Measurements from ENCODE around the gene ITGB4.
"Not testable (repeated sequence)": the region's sequence is repeated elsewhere in the genome, so short reads cannot be mapped to it uniquely, and the experiment has no call there.

Gene ITGB4

GRCh38 chr17:75753514-75754377, 32.5 kb downstream of the ITGB4 start:
- peak; percentile 78 for DNase-seq

GRCh38 chr17:75754378-75755204, 33.3 kb downstream of the ITGB4 start:
- DNase-seq: no peak

DNA sequence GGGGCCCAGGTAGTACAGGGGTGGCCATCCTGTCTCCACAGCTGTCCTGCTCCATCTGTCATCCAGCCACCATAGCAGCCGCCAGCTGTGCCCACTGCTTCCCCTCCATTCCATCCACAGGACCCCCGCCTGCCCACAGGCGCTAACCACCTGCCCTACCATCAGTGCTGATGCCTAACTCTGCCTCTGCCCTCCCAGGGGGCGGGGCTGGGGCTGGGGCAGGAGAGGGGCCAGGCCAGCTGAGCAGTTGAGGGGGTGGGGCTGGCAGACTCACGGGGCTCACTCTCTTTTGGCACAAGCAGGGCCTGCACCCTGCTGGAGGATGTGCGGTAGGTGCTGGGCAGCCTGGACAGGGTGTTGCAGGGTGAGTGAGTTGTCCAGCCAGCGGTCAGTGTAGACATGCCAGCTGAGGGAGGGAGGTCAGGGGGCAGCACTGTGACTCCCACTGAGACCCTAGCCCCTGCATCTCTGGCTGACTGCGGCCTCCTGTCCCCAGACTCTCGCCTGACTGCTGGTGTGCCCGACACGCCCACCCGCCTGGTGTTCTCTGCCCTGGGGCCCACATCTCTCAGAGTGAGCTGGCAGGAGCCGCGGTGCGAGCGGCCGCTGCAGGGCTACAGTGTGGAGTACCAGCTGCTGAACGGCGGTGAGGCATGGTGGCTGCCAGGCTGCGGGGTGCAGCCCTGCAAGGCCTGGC, 34.1 kb downstream of the ITGB4 start:
- DNase-seq: no peak

DNA sequence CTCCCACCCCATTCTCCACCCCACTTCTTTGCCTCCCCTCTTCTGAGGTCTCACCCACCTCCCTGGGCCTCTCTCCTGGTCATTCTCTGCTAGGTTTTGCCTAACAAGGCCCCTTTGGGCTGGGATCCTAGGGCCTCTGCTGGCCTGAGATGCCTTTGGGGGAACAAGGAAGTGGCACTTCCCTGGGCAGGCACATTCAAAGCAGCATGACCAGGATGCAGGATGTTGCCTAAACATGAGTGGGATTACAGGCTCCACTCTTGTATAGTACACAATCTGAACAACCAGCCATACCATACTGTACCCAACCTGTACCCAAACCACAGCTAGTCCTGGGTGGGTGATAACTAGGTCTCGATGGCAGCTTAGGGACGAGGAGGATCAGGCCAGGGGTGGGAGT, 34.7 kb downstream of the ITGB4 start:
- no peak for DNase-seq

- no peak for DNase-seq
Measured at GRCh38 chr17:75756451-75757085, 35.3 kb downstream of the ITGB4 start.

- DNase-seq: no peak
Measured at GRCh38 chr17:75757086-75757681, 35.9 kb downstream of the ITGB4 start.

- DNase-seq: no peak
Measured at GRCh38 chr17:75758131-75758905, 37.1 kb downstream of the ITGB4 start.

DNA sequence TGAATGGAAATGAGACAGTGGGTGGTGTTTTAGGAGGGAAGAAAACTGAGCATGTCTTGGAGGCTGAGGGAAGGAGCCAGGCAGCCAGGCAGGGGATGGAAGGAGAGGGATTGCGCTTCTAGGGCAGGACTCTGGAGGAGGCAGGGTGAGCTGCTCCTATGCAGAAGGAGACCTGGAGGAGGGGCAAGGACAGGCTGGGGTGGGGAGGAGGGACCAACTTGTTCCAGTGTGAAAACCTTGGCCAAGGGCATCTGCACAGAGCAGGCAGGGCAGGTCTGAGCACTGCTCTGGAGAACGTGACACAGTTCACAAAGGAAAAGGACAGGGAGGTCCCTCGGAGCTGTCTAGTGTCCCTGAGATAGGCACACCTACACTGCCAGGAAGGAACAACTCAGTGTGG, 38.2 kb downstream of the ITGB4 start:
- no peak for DNase-seq

DNA sequence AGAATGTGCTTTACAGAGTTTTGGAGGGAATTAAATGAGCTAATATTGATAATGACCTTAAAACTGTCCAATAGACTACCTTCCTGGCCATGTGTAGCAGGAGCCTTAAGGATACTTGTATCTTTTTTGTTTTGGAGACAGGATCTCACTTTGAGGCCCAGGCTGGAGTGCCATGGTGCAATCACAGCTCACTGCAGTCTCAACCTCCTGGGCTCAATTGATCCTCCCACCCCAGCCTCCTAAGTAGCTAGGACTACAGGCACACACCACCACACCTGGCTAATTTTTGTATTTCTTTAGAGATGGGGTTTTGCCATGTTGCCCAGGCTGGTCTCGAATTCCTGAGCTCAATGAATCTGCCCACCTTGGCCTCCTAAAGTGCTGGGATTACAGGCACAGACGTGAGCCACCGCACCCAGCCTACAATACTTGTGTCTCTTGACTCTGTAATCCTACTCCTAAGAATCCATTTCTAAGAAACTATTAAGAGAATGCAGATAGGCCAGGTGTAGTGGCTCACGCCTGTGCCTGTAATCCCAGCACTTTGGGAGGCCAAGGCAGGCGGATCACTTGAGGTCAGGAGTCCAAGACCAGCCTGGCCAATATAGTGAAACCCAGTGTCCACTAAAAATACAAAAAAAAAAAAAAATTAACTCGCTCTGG, 38.9 kb downstream of the ITGB4 start:
- not testable (repeated sequence) for DNase-seq

DNA sequence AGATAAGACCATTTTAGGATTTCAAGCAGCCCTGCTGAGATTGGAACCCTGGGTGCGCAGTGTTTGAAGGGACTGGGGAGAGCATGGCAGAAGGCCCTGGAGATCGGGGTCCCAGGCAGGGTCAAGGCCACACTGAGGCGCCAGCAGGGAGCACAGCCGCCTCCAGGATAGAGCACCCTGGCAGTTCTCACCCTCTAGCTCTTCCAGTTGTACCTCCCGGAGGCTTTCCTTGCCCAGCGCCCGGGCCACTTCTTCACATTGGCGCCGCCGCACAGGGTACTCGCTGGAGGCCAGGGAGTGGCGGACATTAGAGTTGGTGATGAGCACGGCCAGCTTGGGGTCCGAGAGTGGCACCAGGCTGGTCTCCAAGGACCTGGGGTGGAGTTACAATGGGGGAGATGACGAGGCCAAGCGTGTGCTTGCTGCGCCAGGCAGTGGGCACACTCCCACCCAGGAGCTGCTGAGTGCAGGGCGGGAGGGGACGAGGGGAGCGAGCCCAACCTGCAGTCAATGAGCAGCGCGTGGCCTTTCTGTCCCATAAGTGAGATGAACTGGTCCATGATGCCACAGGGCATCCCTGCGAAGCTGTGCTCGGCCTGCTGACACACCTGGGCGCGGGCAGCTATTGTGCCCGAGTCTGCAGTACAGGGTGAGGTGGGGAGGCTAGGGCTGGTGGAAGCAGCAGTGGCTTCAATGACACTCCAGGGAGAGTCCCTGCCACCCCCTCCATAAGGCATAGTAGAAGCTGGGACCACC, 41.4 kb downstream of the ITGB4 start:
- no peak for DNase-seq

- no peak for DNase-seq
Measured at GRCh38 chr17:75763269-75763607, 42.0 kb downstream of the ITGB4 start.

- DNase-seq: no peak
Measured at GRCh38 chr17:75763613-75764416, 42.6 kb downstream of the ITGB4 start.

DNA sequence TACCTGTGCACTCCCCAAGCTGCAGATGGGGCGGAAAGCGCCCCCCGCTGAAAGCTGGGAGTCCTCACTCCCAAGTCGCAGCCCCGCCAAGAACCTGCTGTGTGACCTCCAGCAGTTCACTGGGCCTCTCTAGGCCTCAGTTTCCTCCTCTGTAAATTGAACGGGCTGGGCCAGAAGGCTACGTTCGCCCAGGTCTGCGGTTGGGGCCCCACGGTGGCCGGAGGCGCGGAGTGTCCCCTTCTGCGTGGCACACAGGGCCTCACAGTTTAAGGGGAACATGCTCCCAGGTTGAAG, 43.1 kb downstream of the ITGB4 start:
- no peak for DNase-seq

DNA sequence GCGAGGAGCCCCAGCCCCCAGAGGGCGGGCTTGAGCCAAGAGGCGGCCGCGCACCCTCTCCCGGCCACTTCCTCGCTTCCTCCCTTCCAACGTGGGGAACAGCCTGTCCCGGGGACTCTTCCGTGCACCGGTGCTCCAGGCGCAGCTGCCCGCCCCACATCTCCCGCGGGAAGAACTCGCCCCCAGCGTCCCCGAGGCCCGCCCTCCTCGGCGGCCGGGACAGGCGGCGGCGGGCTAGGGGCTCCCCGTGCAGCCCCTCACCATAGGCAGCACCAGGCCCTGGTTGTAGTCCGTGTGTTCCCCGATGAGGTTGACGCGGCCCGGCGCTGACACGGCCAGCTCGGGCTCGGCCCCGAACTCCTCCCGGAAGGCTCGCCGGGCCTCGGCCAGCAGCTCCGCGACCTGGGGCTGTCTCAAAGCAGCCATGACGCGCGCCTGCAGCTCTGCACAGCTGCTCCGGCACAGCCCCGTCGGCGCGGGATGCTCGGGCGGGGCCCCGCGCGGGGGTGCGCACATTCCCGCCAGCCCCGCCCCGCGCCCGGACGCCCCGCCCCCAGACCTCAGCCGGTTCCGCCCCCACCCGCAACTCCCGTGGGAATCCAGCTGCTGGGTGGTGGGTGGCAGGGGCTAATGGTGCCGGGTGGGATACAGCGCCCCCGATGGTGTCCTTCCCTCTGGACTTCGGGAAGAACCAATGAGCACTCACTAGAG, 43.6 kb downstream of the ITGB4 start, which contains the start of gene GALK1:
TSS of gene GALK1 (minus strand) at position 482 of the 711 bp plus-strand sequence. CDS start at position 426, 56 bp downstream.
- DNase-seq: peak; percentile 60

- no peak for DNase-seq
Measured at GRCh38 chr17:75765981-75766380, 44.7 kb downstream of the ITGB4 start.

GRCh38 chr17:75767881-75768280, 46.6 kb downstream of the ITGB4 start:
- DNase-seq: no peak

DNA sequence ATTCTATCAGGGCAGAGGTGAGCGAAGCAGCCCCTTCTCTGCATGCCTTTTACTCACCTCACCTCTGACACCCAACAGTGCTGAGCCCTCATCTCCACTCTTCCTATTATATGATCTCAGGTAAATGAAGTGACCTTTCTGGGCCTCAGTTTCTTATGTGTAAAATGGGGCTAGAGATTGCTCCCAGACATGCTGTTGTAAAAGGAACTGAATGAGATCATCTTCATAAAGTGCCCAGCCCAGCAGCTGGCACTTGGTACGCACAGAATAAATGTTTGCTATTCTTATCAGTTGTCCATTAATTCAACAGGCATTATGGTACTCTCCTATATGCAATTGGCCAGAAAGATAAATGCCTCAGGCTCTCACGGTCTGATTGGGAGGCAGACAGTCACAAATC, 48.3 kb downstream of the ITGB4 start:
- DNase-seq: no peak

All from fibroblast of skin of abdomen (primary cell).